SK-N-SH treated with all-trans-retinoic acid at 6 μM for 48 hours (cell line): Measurements from ENCODE around the gene MSMB.
A peak's percentile ranks its signal among the peaks of the same experiment; 100 is the strongest.

ENCODE experiments used
- ATAC-seq: fragments of 200-7000 bp; cut with Tn5 transposase; 3 replicates; pipeline ENCODE4 v1.9.1; 2020; ENCODE audit warnings: mild to moderate bottlenecking, moderate library complexity
- ARNTL ChIP-seq: fragments of 450-650 bp; formaldehyde crosslinking; IDR thresholded peaks from 2 replicates; pipeline ENCODE4 v1.5.0; 2020; ENCODE audit warnings: low read depth, mild to moderate bottlenecking, moderate library complexity, borderline replicate concordance
- BACH2 ChIP-seq: fragments of 250-450 bp; sonication (Bioruptor Pico); IDR thresholded peaks from 2 replicates; pipeline ENCODE4 v1.9.0; 2021; ENCODE audit warnings: mild to moderate bottlenecking, borderline replicate concordance
- CSDC2 ChIP-seq: fragments of 250-450 bp; sonication (Bioruptor Pico); IDR thresholded peaks from 2 replicates; pipeline ENCODE4 v1.5.0; 2020; ENCODE audit warnings: mild to moderate bottlenecking, moderate library complexity
- ESRRG ChIP-seq: fragments of 250-450 bp; sonication (Bioruptor Pico); IDR thresholded peaks from 2 replicates; pipeline ENCODE4 v1.6.1; 2021; ENCODE audit warnings: mild to moderate bottlenecking
- GLIS3 ChIP-seq: fragments of 250-450 bp; sonication (Bioruptor Pico); IDR thresholded peaks from 2 replicates; pipeline ENCODE4 v1.5.0; 2020; ENCODE audit warnings: mild to moderate bottlenecking, moderate library complexity
- ISL1 ChIP-seq: fragments of 250-450 bp; sonication (Bioruptor Pico); IDR thresholded peaks from 2 replicates; pipeline ENCODE4 v2.1.2; 2022; ENCODE audit warnings: mild to moderate bottlenecking, moderate library complexity
- POU6F1 ChIP-seq: fragments of 250-450 bp; sonication (Bioruptor Pico); IDR thresholded peaks from 2 replicates; pipeline ENCODE4 v1.8.0; 2021; ENCODE audit warnings: low read depth, mild to moderate bottlenecking, moderate library complexity, borderline replicate concordance
- PPARA ChIP-seq: fragments of 250-450 bp; sonication (Bioruptor Pico); IDR thresholded peaks from 2 replicates; pipeline ENCODE4 v1.5.0; 2020; ENCODE audit warnings: mild to moderate bottlenecking, borderline replicate concordance
- SNAI2 ChIP-seq: fragments of 250-450 bp; sonication (Bioruptor Pico); IDR thresholded peaks from 2 replicates; pipeline ENCODE4 v1.5.0; 2020; ENCODE audit warnings: mild to moderate bottlenecking, moderate library complexity
- TCF4 ChIP-seq: fragments of 250-450 bp; sonication (Bioruptor Pico); IDR thresholded peaks from 2 replicates; pipeline ENCODE4 v1.8.0; 2021; ENCODE audit warnings: mild to moderate bottlenecking, moderate library complexity, borderline replicate concordance
- TOX ChIP-seq: fragments of 250-450 bp; sonication (Bioruptor Pico); IDR thresholded peaks from 2 replicates; pipeline ENCODE4 v1.8.0; 2021; ENCODE audit warnings: mild to moderate bottlenecking, moderate library complexity, borderline replicate concordance
- TSHZ2 ChIP-seq: fragments of 250-450 bp; sonication (Bioruptor Pico); IDR thresholded peaks from 2 replicates; pipeline ENCODE4 v1.5.0; 2020; ENCODE audit warnings: mild to moderate bottlenecking, moderate library complexity
- ZC3H10 ChIP-seq: fragments of 250-450 bp; sonication (Bioruptor Pico); IDR thresholded peaks from 2 replicates; pipeline ENCODE4 v1.5.1; 2021; ENCODE audit warnings: mild to moderate bottlenecking, moderate library complexity
- ZFP30 ChIP-seq: fragments of 450-650 bp; formaldehyde crosslinking; IDR thresholded peaks from 2 replicates; pipeline ENCODE4 v1.5.0; 2022; ENCODE audit warnings: mild to moderate bottlenecking, moderate library complexity
- ZNF70 ChIP-seq: fragments of 450-650 bp; formaldehyde crosslinking; IDR thresholded peaks from 2 replicates; pipeline ENCODE4 v1.5.0; 2020; ENCODE audit warnings: mild to moderate bottlenecking, moderate library complexity
- ZNF8 ChIP-seq: fragments of 450-650 bp; formaldehyde crosslinking; IDR thresholded peaks from 2 replicates; pipeline ENCODE4 v1.5.0; 2020; ENCODE audit warnings: mild to moderate bottlenecking, moderate library complexity
- TF ChIP-seq, protein P1 (sequence below): fragments of 250-450 bp; sonication (Bioruptor Pico); IDR thresholded peaks from 2 replicates; pipeline ENCODE4 v1.5.1; 2021; ENCODE audit warnings: mild to moderate bottlenecking, moderate library complexity

The MSMB gene

GRCh38 chr10:46053534-46054434 lies 7.7 kb upstream of the MSMB start:
- TF ChIP-seq ISL1 (CRISPR knock-in tag) = no peak
- no peak for TF ChIP-seq ARNTL (CRISPR knock-in tag)
- TF ChIP-seq ZNF70 (CRISPR knock-in tag) = no peak
- no peak for TF ChIP-seq TSHZ2 (CRISPR knock-in tag)
- ATAC-seq = no peak

GRCh38 chr10:46052791-46053375 lies 6.8 kb upstream of the MSMB start:
- no peak for ATAC-seq
- TF ChIP-seq TOX (CRISPR knock-in tag) (no peak), ZFP30 (CRISPR knock-in tag) (no peak), GLIS3 (CRISPR knock-in tag) (no peak), ZNF8 (no peak), ISL1 (CRISPR knock-in tag) (no peak), PPARA (CRISPR knock-in tag) (no peak), CSDC2 (CRISPR knock-in tag) (no peak), BACH2 (CRISPR knock-in tag) (no peak), TSHZ2 (CRISPR knock-in tag) (no peak), ZC3H10 (CRISPR knock-in tag) (no peak), SNAI2 (CRISPR knock-in tag) (no peak), ESRRG (CRISPR knock-in tag) (no peak), TCF4 (CRISPR knock-in tag) (no peak)
- TF ChIP-seq, protein P1, sequence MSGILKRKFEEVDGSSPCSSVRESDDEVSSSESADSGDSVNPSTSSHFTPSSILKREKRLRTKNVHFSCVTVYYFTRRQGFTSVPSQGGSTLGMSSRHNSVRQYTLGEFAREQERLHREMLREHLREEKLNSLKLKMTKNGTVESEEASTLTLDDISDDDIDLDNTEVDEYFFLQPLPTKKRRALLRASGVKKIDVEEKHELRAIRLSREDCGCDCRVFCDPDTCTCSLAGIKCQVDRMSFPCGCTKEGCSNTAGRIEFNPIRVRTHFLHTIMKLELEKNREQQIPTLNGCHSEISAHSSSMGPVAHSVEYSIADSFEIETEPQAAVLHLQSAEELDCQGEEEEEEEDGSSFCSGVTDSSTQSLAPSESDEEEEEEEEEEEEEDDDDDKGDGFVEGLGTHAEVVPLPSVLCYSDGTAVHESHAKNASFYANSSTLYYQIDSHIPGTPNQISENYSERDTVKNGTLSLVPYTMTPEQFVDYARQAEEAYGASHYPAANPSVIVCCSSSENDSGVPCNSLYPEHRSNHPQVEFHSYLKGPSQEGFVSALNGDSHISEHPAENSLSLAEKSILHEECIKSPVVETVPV (CRISPR knock-in tag) = no peak

GRCh38 chr10:46052057-46052790 lies 6.2 kb upstream of the MSMB start:
- TF ChIP-seq ZNF8 (no peak), POU6F1 (CRISPR knock-in tag) (no peak), ARNTL (CRISPR knock-in tag) (no peak), TSHZ2 (CRISPR knock-in tag) (no peak)
- peak; percentile 32; the same call in 2 of the 3 replicates for ATAC-seq
